ENCODE measurements around the gene EFEMP2. TPM values are rescaled to one million over a fixed set of nuclear protein-coding genes. Genes with fewer than 3 reads are reported as not detected.

Gene EFEMP2
- total RNA-seq, 1 experiment from 2014 or later, result 31.2 TPM

- H3K4me1 ChIP-seq (ENCODE audit: insufficient read depth, low read length, poor library complexity, severe bottlenecking), result no peaks in the 10 kb centered on the region
- no peaks in the 10 kb centered on the region for H3K9me3 ChIP-seq (ENCODE audit: low read depth, low read length, poor library complexity, severe bottlenecking)
- DNase-seq (ENCODE audit: low spot score), result peak; percentile 23
- BruUV-seq (replicated peaks), result no TSS peak
- POLR2A ChIA-PET (ENCODE audit: low non-redundant PET), result no interaction called here
- H3K27me3 ChIP-seq (replicated peaks; ENCODE audit: insufficient read depth, low read depth, low read length, poor library complexity), result no peaks in the 10 kb centered on the region
- CTCF ChIA-PET, result interaction anchor here (0.6 to 1.8 kb wide), 7 partner anchors 19 to 260 kb away, joined by 3 to 12 read pairs (median 5); partner anchors contain the start of gene KAT5
- no peaks in the 10 kb centered on the region for H3K36me3 ChIP-seq (ENCODE audit: insufficient read depth, low read length, poor library complexity, severe bottlenecking)
- no peak for TF ChIP-seq CTCF (conservative IDR thresholded peaks at IDR 0.05; ENCODE audit: low read depth, low read length)
- no peak for TF ChIP-seq EZH2 (IDR thresholded peaks at IDR 0.05; ENCODE audit: borderline replicate concordance, low read depth, low read length, poor library complexity, severe bottlenecking)
- intact Hi-C loops (cut with micrococcal nuclease; ENCODE audit: unreplicated experiment), result loop anchor here (5.0 kb wide), 1 partner anchor 35 kb away; the partner anchor contains the start of gene AP5B1
- peak overlapping the region; percentile 59 for H3K4me3 ChIP-seq (ENCODE audit: low read depth, low read length, poor library complexity, severe bottlenecking)
- no peak overlapping the region for H3K27ac ChIP-seq (ENCODE audit: low read depth, low read length, poor library complexity, severe bottlenecking)
Measured at GRCh38 chr11:65817312-65817834, 55.2 kb downstream of the EFEMP2 start.

DNA sequence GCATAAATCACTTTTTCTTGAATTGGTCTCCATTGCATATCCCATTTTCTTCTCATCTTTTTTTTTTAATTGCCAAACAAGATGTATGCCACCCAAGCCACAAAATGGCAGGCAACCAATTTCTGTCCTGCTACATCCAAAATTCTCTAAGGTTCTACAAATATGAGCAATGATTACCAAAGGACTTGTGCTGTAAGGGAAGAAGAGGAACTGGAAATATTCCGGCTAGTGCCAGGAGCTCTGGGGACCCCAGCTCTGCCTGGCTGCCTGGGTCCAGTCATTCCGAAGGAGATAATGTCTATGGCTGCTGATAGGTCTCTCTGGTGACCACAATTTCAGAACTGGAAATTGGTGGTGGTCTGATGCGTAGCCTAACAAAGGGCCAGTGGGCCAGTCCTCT is 55.9 kb downstream of the EFEMP2 start:
- TF ChIP-seq CTCF (conservative IDR thresholded peaks at IDR 0.05; ENCODE audit: low read depth, low read length) (no peak), EZH2 (IDR thresholded peaks at IDR 0.05; ENCODE audit: borderline replicate concordance, low read depth, low read length, poor library complexity, severe bottlenecking) (no peak)
- Histone ChIP-seq H3K27me3 (replicated peaks; ENCODE audit: insufficient read depth, low read depth, low read length, poor library complexity) (no peaks in the 10 kb centered on the region), H3K36me3 (ENCODE audit: insufficient read depth, low read length, poor library complexity, severe bottlenecking) (no peaks in the 10 kb centered on the region), H3K27ac (ENCODE audit: low read depth, low read length, poor library complexity, severe bottlenecking) (no peak overlapping the region), H3K4me3 (ENCODE audit: low read depth, low read length, poor library complexity, severe bottlenecking) (no peak overlapping the region), H3K9me3 (ENCODE audit: low read depth, low read length, poor library complexity, severe bottlenecking) (no peaks in the 10 kb centered on the region), H3K4me1 (ENCODE audit: insufficient read depth, low read length, poor library complexity, severe bottlenecking) (no peaks in the 10 kb centered on the region)
- BruUV-seq (replicated peaks), result no TSS peak
- DNase-seq (ENCODE audit: low spot score), result no peak
- ChIA-PET CTCF (interaction anchor here (1.7 to 1.8 kb wide), 2 partner anchors 37 to 105 kb away, joined by 10 to 12 read pairs; partner anchors contain the start of gene KAT5), POLR2A (ENCODE audit: low non-redundant PET) (no interaction called here)
- intact Hi-C loops (cut with micrococcal nuclease; ENCODE audit: unreplicated experiment), result loop anchor here (5.0 kb wide), 1 partner anchor 34 kb away; the partner anchor contains the start of gene AP5B1

Other genes starting within 250 kb of the EFEMP2 start
- 30.0 and 43.2 TPM in 2 replicates for gene SIPA1, start 234.7 kb downstream of the EFEMP2 start, total RNA-seq (2021)
- gene RELA, start 209.9 kb downstream of the EFEMP2 start, total RNA-seq (2021), result 92.0 and 99.3 TPM in 2 replicates
- gene KAT5, start 160.5 kb downstream of the EFEMP2 start, total RNA-seq (2021), result 68.1 and 71.3 TPM in 2 replicates
- gene RNASEH2C, start 152.0 kb downstream of the EFEMP2 start, total RNA-seq (2021), result 73.6 and 80.2 TPM in 2 replicates
- gene AP5B1, start 91.8 kb downstream of the EFEMP2 start, total RNA-seq (2021), result 22.5 and 22.8 TPM in 2 replicates
- not detected in 2 replicates for gene OVOL1, start 85.7 kb downstream of the EFEMP2 start, total RNA-seq (2021)
- gene SNX32, start 38.8 kb downstream of the EFEMP2 start, total RNA-seq (2021), result 2.0 and 2.1 TPM in 2 replicates
- gene CFL1, start 14.6 kb downstream of the EFEMP2 start, total RNA-seq (2021), result 1,449 and 1,649 TPM in 2 replicates
- gene MUS81, start 12.4 kb downstream of the EFEMP2 start, total RNA-seq (2021), result 64.6 and 77.4 TPM in 2 replicates
- not detected in 2 replicates for gene CTSW, start 7.0 kb upstream of the EFEMP2 start, total RNA-seq (2021)
- gene FIBP, start 15.7 kb upstream of the EFEMP2 start, total RNA-seq (2021), result 98.5 and 116 TPM in 2 replicates
- 32.3 and 32.9 TPM in 2 replicates for gene CCDC85B, start 17.9 kb upstream of the EFEMP2 start, total RNA-seq (2021)
- gene FOSL1, start 27.6 kb upstream of the EFEMP2 start, total RNA-seq (2021), result 12.6 and 29.0 TPM in 2 replicates
- 22.4 and 27.6 TPM in 2 replicates for gene C11orf68, start 46.3 kb upstream of the EFEMP2 start, total RNA-seq (2021)
- gene DRAP1, start 46.6 kb upstream of the EFEMP2 start, total RNA-seq (2021), result 122 and 124 TPM in 2 replicates
- gene TSGA10IP, start 72.7 kb upstream of the EFEMP2 start, total RNA-seq (2021), result not detected in 2 replicates
- gene SART1, start 88.9 kb upstream of the EFEMP2 start, total RNA-seq (2021), result 95.8 and 96.3 TPM in 2 replicates
- gene EIF1AD, start 129.4 kb upstream of the EFEMP2 start, total RNA-seq (2021), result 69.4 and 86.2 TPM in 2 replicates
- 541 and 556 TPM in 2 replicates for gene BANF1, start 129.7 kb upstream of the EFEMP2 start, total RNA-seq (2021)
- 2.3 and 3.9 TPM in 2 replicates for gene CST6, start 139.2 kb upstream of the EFEMP2 start, total RNA-seq (2021)
- not detected in 2 replicates for gene CATSPER1, start 153.7 kb upstream of the EFEMP2 start, total RNA-seq (2021)
- gene GAL3ST3, start 176.4 kb upstream of the EFEMP2 start, total RNA-seq (2021), result 1.8 and 2.0 TPM in 2 replicates
- gene SF3B2, start 179.6 kb upstream of the EFEMP2 start, total RNA-seq (2021), result 357 and 358 TPM in 2 replicates
- gene PACS1, start 197.5 kb upstream of the EFEMP2 start, total RNA-seq (2021), result 75.7 and 79.1 TPM in 2 replicates

All from A673 (cell line).